MM.1S (cell line): Measurements from ENCODE around the gene KRTAP29-1.

Source experiments
- DNase-seq: peaks from one replicate; pipeline ENCODE4 v3.0.0-alpha.2; 2015
- H2AFZ ChIP-seq: fragments of 300-600 bp; sonication (generic); 2 replicates; pipeline ENCODE4 v1.6.0; 2016; ENCODE audit warnings: antibody characterized with exemption, low read length
- H3F3A ChIP-seq: fragments of 300-600 bp; sonication (generic); 2 replicates; pipeline ENCODE4 v1.6.1; 2016; ENCODE audit warnings: mild to moderate bottlenecking, antibody characterized with exemption, low read length, moderate library complexity, mixed read lengths; ENCODE audit not compliant: insufficient read depth
- H3K27ac ChIP-seq: fragments of 300-600 bp; sonication (generic); 2 replicates; pipeline ENCODE4 v1.5.1; 2016; ENCODE audit warnings: mild to moderate bottlenecking, low read length
- H3K27me3 ChIP-seq: fragments of 300-600 bp; sonication (generic); replicated peaks from 2 replicates; pipeline ENCODE4 v1.6.0; 2016; ENCODE audit warnings: low read length; ENCODE audit not compliant: insufficient read depth
- H3K36me3 ChIP-seq: fragments of 300-600 bp; sonication (generic); replicated peaks from 2 replicates; pipeline ENCODE4 v1.6.1; 2016; ENCODE audit warnings: mild to moderate bottlenecking, low read length, mixed read lengths; ENCODE audit not compliant: insufficient read depth
- H3K4me1 ChIP-seq: fragments of 300-600 bp; sonication (generic); 2 replicates; pipeline ENCODE4 v1.6.1; 2016; ENCODE audit warnings: low read length, mixed read lengths
- H3K4me2 ChIP-seq: fragments of 300-600 bp; sonication (generic); 2 replicates; pipeline ENCODE4 v1.6.0; 2016; ENCODE audit warnings: low read depth, low read length
- H3K4me3 ChIP-seq: fragments of 300-600 bp; sonication (generic); 2 replicates; pipeline ENCODE4 v1.5.1; 2016; ENCODE audit warnings: low read length, mixed read lengths
- H3K79me2 ChIP-seq: fragments of 300-600 bp; sonication (generic); 2 replicates; pipeline ENCODE4 v1.6.1; 2016; ENCODE audit warnings: mixed run types, low read length, mixed read lengths
- H3K9ac ChIP-seq: fragments of 300-600 bp; sonication (generic); 2 replicates; pipeline ENCODE4 v1.6.1; 2016; ENCODE audit warnings: low read length, mixed read lengths
- H3K9me2 ChIP-seq: fragments of 300-600 bp; sonication (generic); replicated peaks from 2 replicates; pipeline ENCODE4 v1.6.1; 2016; ENCODE audit warnings: mild to moderate bottlenecking, low read length, mixed read lengths; ENCODE audit not compliant: insufficient read depth
- H3K9me3 ChIP-seq: fragments of 300-600 bp; sonication (generic); replicated peaks from 2 replicates; pipeline ENCODE4 v1.6.1; 2016; ENCODE audit warnings: mild to moderate bottlenecking, low read length, mixed read lengths; ENCODE audit not compliant: insufficient read depth
- H4K20me1 ChIP-seq: fragments of 300-600 bp; sonication (generic); 2 replicates; pipeline ENCODE4 v1.6.1; 2016; ENCODE audit warnings: mild to moderate bottlenecking, low read length, moderate library complexity, mixed read lengths; ENCODE audit not compliant: insufficient read depth
- CTCF ChIP-seq: fragments of 300-600 bp; sonication (generic); IDR thresholded peaks from 2 replicates; pipeline ENCODE4 v1.5.1; 2016; ENCODE audit warnings: antibody characterized with exemption, low read length, mixed read lengths
- EZH2 ChIP-seq: fragments of 300-600 bp; sonication (generic); optimal IDR thresholded peaks from 2 replicates; pipeline ENCODE3; 2017; ENCODE audit warnings: low read depth, mild to moderate bottlenecking, antibody characterized with exemption, low read length, mixed read lengths
- EZH2phosphoT487 ChIP-seq: fragments of 300-600 bp; sonication (generic); IDR thresholded peaks from 2 replicates; pipeline ENCODE4 v1.6.1; 2018; ENCODE audit warnings: antibody characterized with exemption, low read length

KRTAP29-1 gene

GRCh38 chr17:41331606-41332005, 29.0 kb upstream of the KRTAP29-1 start:
- no peaks in the 10 kb centered on the region for H3K9me2 ChIP-seq
- H3K79me2 ChIP-seq: no peaks in the 10 kb centered on the region
- H3K4me3 ChIP-seq: no peak overlapping the region
- H3K4me2 ChIP-seq: no peak overlapping the region
- no peaks in the 10 kb centered on the region for H3F3A ChIP-seq
- H3K9me3 ChIP-seq: no peaks in the 10 kb centered on the region
- no peak for DNase-seq
- no peak overlapping the region for H3K9ac ChIP-seq
- H2AFZ ChIP-seq: no peak overlapping the region
- peaks cover 4% of the 10 kb centered on the region; the same call in 1 of the 2 replicates for H3K27me3 ChIP-seq
- no peaks in the 10 kb centered on the region for H3K36me3 ChIP-seq
- TF ChIP-seq EZH2 (no peak), CTCF (no peak), EZH2phosphoT487 (no peak)
- no peaks in the 10 kb centered on the region for H4K20me1 ChIP-seq
- H3K27ac ChIP-seq: no peak overlapping the region
- no peaks in the 10 kb centered on the region for H3K4me1 ChIP-seq

DNA sequence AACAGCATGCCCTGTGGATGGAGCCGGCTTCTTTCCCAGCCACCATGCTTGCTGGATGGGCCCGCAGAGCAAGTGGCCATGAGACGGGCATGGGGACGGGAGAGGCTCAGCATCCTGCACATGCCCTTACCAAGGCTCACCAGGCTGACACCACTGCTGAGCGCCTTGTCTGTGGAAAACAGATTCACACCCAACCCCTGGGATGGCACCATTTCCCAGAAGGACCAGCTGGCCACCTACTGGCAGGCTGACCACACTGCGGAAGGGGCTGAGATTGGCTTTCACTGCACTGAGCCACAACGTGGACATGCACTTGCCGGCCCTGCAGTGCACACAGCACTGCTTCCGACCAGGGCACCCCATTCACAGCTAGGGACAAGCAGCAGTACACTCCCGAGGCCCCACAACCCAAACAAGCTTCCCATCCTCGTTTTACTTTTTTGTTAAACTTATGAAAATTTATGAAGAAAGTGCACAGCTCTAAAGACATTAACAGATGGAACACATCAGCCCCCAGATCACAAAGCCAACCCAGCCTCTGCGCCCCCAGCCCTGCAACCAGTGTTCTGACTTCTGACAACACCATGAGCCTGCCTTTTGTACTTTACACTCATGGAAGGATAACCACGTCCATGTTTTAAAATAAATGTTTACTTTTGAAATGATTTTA, 26.8 kb upstream of the KRTAP29-1 start:
- Histone ChIP-seq H3K79me2 (no peaks in the 10 kb centered on the region), H3K27me3 (no peaks in the 10 kb centered on the region), H3K36me3 (no peaks in the 10 kb centered on the region), H3K9me2 (no peaks in the 10 kb centered on the region), H3K4me1 (no peaks in the 10 kb centered on the region), H3K4me2 (no peak overlapping the region), H3K4me3 (no peak overlapping the region), H3F3A (no peaks in the 10 kb centered on the region), H3K27ac (no peak overlapping the region), H2AFZ (no peak overlapping the region), H3K9ac (no peak overlapping the region), H4K20me1 (no peaks in the 10 kb centered on the region), H3K9me3 (no peaks in the 10 kb centered on the region)
- peak; percentile 30 for DNase-seq
- TF ChIP-seq EZH2phosphoT487 (no peak), EZH2 (no peak), CTCF (peak; percentile 60)

DNA sequence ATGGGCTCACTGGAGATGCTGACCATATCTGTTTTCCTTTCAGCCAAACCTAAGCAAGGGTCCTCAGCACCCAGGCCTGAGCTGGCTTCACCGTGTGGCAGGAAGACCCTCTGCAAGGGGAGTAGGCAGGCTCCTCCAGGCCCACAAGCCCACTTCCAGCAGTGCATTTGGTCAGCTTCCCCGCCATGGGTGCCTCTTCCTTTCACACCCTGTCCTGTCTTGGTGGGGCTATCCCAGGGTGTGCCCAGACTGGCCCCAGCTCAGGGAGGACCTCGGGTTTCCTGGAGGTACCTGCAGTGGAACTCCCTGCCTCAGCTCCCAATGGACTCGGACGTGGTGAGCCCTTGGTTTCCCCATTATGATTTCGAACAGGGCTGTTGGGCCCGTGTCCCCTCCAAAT, 25.6 kb upstream of the KRTAP29-1 start:
- Histone ChIP-seq H3K4me2 (no peak overlapping the region), H3K4me3 (no peak overlapping the region), H3K36me3 (no peaks in the 10 kb centered on the region), H3K9me2 (no peaks in the 10 kb centered on the region), H3K9ac (no peak overlapping the region), H3K27ac (no peak overlapping the region), H3F3A (no peaks in the 10 kb centered on the region), H3K4me1 (no peaks in the 10 kb centered on the region), H2AFZ (no peak overlapping the region), H3K27me3 (no peaks in the 10 kb centered on the region), H3K9me3 (no peaks in the 10 kb centered on the region), H4K20me1 (no peaks in the 10 kb centered on the region), H3K79me2 (no peaks in the 10 kb centered on the region)
- no peak for TF ChIP-seq CTCF
- no peak for TF ChIP-seq EZH2
- no peak for TF ChIP-seq EZH2phosphoT487
- no peak for DNase-seq
